Activated CD4-positive, alpha-beta T cell treated with anti-CD3 and anti-CD28 coated beads, Interleukin-2, amount 50 U/mL, for 4 hours (primary cell): ENCODE results near the gene AMD1.
"Not testable (repeated sequence)": the region's sequence is repeated elsewhere in the genome, so short reads cannot be mapped to it uniquely, and the experiment has no call there.

ENCODE experiments used
- DNase-seq, 2 experiments: peaks; one replicate each; pipeline ENCODE4 v3.0.0-alpha.2; 2020

AMD1 gene

DNA sequence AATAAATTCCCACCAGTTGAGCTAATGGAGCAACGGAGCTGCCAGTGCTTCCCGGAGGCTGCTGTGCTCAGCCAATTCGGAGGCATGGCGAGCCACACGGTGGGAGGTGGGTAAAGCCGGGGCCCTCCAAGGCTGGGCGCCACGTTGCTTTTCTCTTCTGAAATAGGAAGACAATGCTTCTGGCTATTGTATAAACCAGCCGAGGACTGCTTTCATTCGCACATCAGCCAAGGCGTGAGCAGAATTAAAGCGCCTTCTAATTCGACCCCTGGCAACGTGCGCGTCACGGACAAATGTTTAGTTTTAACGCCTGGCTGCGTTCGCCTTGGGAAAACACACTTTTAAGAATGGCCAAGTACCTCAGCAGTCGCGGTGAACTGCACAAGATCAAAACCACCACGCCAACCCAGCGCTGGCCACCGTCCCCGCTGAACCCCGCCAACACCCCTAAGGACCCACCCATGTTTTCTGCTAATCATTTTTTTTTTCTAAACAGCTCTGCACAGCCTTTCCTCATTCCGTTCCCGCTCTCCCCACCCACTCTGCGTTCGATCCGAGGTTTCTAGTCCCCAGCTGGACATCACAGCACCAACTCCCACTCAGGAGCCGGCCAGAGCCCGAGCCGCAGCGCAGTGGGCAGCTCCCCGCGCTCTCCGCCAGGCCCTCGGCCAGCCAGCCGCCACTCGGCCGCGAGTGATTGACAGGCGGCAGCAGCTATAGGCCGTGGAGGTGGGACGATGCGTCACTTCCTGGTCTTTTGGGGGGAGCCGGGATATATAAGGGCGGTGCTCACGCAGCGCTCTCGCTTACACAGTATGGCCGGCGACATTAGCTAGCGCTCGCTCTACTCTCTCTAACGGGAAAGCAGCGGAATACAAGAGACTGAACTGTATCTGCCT, at the start of gene AMD1:
AMD1 (plus strand) TSS at position 805 of the 899 bp plus-strand sequence. CDS start 321 bp downstream, outside the sequence.
- peak; percentile 94 to 96 for DNase-seq

DNA sequence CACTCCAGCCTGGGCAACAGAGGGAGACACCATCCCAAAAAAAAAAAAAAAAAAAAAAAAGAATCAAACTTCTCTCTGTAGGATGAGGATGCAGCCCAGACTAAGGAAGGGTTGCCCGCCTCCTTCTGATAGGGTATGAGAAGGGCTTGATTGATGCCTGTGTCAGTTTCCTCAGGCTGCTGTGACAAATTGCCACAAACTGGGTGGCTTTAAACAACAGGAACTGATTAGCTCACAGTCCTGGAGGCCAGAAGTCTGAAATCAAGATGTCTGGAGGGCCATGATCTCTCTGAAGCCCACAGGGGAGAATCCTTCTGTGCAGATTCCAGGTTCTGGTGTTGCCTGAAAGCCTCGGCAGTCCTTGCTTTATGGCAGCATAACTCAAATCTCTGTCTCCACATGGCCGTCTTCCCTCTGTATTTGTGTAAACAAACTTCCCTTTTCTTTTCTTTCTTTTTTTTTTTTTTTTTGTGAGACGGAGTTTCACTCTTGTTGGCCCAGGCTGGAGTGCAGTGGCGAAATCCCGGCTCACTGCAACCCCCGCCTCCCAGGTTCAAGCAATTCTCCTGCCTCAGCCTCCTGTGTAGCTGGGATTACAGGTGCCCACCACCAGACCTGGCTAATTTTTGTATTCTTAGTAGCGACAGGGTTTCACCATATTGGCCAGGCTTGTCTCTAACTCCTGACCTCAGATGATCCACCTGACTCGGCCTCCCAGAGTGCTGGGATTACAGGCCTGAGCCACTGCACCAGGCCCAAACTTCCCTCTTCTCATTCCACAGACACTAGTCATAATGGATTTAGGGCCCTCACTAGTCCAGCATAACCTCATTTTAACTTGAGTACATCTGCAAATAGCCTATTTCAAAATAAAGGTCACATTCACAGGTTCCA, 48.1 kb upstream of the AMD1 start:
- no peak for DNase-seq

DNA sequence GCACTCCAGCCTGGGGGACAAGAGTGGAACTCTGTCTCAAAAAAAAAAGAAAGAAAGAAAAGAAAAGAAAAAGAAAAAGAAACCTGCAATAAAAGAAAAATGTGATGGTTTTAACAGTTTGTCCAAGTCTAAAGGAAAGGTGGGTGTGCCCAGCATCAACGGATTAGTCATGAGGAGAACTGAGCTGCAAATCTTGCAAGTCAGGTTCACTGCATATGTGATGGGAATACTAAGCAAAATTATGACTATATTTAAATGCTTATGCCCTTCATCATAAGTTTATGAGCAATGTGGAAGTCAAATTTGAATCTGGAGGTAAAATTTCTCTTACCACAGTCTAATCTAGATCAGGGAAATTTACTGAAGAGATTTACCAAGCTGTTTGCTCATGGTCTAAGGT, 46.2 kb upstream of the AMD1 start:
- no peak for DNase-seq

DNA sequence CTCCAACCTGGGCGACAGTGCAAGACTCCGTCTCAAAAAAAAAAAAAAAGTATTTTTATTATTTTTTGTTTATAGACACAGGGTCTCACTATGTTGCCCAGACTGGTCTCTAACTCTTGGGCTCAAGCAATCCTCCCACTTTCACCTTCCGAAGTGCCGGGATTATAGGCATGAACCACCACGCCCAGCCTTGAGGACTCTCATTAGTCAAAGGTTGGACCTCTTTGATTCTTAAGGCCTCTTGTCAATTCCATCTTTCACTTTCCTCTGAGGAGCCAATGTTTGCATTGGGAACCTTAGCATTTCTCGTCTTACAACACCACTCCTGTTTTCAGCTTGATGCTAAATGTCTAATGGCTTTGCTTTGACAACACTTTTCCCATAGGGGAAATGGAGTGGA, 43.2 kb upstream of the AMD1 start:
- no peak for DNase-seq

DNA sequence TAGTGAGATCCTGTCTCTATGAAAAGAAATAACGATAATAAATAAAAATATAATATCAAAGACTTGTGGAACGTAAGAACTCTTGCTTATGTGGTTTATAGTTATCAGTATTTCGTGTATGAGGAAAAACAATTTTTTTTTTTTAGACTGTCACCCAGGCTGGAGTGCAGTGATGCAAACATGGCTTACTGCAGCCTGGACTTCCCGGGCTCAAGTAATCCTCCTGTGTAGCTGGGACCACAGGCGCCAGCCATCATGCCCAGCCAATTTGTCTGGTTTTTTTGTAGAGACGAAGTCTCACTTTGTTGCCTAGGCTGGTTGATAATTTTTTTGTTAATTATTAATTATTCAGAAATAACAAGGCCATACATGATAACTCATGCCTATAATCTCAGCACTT, 40.8 kb upstream of the AMD1 start:
- DNase-seq: no peak

DNA sequence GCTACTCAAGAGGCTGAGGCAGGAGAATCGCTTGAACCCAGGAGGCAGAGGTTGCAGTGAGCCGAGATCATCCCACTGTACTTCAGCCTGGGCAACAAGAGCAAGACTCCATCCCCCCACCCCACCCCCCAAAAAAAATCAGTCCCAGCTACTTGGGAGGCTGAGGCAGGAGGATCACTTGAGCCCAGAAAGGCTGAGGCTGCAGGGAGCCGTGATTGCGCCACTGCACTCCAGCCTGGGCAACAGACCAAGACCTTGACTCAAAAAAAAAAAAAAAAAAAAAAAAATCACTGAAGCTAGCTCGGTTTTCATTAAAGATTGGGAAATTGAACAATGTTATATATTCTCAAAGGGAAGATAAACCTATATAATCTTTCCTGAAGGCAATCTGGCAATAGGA, 38.8 kb upstream of the AMD1 start:
- DNase-seq: not testable (repeated sequence)

DNA sequence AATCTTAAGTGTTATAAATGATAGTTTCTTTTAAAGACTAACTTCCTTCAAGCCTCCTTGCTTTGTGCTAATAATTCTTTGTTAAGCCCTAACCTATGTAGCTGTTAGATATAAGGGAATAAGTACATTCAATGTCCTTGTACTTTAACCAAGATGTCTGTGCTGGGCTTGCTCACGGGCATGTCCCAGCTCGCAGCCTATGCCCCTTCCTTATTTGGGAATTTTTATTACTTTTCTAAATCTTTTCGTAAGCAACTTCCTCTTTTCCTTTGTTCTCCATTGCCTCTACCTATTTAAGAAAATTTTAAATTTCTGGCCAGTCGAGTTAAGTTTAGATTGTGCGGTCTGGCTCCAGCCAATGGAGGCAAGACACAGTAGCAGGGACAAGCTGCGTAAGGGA, 33.3 kb upstream of the AMD1 start:
- no peak for DNase-seq

DNA sequence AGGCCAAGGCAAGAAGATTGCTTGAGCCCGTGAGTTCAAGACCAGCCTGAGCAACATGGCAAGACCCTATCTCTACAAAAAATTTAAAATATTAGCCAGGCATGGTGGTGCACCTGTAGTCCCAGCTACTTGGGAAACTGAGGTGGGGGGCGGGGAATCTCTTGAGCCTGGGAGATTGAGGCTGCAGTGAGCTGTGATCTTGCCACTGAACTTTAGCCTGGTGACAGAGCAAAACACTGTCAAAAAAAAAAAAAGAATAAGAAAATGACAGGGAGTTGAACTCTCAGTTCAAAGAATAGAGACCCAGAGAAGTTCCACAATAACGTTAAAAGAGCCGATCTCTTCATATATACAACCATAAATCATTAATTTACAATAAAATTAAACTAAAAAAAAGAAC, 24.8 kb upstream of the AMD1 start:
- DNase-seq: no peak

DNA sequence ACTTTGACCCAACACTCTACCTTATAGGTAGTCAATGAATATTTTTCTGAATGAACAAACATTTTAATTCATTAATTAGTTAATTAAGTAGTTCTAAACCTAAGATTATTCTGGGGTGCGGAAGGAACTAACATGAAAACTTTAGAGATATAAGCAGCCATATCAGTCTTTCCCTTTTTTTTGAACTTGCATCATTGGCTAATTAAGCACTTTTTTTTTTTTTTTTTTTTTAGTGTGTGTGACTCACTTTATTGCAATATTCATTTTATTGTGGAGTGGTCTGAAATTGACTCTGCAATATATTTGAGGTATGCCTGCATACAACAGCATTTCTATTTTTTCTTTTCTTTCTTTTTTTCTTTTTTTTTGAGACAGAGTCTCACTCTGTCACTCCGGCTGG, 21.8 kb upstream of the AMD1 start:
- DNase-seq: no peak

DNA sequence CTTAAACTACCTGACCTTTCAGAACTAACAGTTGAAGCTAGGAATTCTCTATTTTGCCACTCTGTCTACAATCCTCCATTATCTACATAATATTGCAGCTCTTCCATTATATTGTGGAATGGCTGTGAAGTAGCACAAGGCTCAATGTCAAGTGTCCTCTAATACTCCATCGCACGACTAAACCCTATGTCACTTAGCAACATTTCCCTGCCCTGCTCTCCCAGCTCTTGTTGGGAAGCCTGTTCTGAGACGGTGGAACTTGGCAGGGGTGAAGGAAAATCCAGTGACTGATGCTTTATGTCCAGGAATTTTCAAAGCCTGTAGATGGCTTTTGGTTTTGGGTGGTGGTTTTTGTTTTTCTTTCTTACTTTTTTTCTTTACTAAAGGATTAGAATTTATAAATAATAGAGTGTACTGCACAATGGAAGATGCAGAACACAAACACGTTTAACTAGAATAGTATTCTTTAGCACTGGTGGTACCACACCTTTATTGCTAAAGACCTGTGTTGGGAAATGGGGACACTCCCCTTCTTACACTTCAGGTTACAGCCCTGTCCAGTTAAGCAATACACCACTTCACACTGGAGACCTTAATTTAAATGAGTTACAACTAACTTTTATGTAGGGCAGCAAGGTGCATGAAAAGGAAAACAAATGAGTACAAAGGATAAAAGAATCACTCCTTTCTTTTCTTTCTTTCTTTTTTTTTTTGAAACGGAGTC, 20.7 kb upstream of the AMD1 start:
- no peak for DNase-seq

DNA sequence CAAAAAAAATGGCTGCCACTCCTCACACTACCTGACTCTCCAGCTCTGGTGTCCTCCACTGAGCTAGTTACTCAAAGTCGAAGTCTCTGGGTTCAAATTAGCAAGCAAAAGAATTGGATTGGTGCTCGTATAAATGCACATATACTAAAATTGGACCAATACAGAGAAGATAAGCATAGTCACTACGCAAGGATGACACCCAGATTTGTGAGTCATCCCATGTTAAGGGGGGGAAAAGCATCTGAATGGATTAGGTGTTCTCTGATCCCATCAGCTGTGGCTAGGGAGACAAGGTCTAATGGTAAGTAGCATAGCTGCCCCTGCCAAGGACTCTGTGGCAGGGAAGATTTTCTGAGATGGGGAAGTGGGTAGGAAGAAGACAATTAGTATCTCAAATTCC, 18.3 kb upstream of the AMD1 start:
- no peak for DNase-seq

DNA sequence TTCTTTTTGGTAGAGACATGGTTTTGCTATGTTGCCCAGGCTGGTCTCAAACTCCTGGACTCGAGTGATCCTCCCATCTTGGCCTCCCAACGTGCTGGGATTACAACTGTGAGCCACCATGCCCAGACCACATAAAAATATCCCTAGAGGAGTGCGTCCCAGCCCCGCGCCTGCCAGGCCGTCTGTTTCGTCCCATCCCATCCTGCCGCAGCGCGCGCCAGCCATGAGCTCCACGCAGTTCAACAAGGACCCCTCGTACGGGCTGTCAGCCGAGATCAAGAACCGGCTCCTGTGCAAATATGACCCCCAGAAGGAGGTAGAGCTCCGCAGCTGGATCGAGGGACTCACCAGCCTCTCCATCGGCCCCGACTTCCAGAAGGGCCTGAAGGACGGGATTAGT, 16.6 kb upstream of the AMD1 start:
- no peak for DNase-seq

DNA sequence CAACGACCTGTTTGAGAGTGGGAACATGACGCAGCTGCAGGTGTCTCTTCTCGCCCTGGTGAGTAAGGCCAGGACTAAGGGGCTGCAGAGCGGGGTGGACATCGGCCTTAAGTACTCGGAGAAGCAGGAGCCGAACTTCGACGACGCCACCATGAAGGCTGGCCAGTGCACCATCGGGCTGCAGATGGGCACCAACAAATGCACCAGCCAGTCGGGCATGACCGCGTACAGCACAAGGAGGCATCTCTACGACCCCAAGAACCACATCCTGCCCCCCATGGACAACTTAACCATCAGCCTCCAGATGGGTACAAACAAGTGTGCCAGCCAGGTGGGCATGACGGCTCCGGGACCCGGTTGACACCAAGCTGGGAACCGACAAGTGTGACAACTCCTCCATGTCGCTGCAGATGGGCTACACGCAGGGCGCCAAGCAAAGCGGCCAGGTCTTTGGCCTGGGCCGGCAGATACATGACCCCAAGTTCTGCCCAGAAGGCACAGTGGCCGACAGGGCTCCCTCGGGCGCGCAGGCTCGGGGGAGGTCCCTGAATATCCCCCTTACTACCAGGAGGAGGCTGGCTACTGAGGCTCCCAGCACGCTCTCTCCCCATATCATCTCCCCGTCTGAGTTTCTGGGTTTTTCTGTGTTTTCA, 15.9 kb upstream of the AMD1 start:
- no peak for DNase-seq

DNA sequence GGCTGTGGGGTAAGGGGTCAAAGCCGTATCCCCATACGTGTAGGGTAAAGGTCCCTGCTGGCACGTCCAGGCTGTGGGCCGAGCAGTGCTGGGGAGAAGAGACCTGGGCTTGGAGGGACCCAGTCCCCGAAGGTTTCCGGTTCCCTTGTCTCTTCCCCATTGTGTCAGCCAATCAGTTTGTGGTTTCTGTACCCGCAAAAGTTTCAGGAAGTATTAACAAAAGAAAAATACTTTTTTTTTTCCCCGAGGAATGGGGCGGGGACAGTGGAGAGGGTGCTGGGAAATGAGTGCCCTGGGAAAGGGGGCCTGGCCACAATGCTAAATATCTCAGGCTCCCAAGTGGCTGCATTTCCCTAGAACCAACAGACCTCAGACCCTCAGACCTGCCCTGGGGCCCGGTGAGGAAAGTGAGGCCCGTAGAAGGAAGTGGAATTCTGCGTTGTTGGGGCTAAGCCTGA, 15.2 kb upstream of the AMD1 start:
- no peak for DNase-seq

DNA sequence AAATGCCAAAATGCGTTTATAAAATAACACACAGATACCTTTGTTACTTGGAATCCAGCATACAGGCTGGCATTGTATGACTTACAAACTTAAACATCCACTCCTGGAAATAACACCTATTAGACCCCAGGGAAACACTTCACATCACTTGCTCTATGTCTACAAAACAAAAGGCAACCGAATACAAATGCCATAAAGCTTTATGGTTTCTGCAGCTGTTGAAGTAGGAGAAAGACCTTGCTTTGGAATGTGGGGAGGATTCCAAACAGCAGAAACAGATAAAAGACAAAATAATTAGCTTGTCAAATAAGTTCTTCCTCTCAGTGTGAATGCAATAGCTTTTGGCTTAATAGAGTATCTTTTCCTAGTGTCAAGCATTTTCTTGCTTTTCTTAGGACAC, 9.8 kb upstream of the AMD1 start:
- no peak for DNase-seq

DNA sequence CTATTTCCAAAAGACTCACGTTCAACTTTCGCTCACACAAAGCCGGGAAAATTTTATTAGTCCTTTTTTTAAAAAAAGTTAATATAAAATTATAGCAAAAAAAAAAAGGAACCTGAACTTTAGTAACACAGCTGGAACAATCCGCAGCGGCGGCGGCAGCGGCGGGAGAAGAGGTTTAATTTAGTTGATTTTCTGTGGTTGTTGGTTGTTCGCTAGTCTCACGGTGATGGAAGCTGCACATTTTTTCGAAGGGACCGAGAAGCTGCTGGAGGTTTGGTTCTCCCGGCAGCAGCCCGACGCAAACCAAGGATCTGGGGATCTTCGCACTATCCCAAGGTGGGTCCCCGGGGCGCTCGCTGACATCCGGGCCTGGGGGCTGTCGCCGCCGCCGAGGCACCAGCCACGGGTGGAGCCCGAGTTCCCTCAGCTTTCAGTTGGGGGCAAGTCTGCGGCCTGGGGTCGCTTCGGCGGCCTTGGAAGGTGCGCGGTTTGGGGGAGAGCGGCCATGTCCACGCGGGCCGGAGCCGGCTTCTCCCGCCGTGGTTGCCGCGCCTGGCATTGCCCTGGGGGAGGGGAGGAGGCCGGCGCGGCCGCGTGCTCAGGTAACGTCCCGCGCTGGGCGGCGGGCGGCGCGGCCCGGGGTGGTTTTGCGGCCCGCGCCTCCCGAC, 429 bp downstream of the AMD1 start:
- peak; percentile 32 to 39 for DNase-seq

DNA sequence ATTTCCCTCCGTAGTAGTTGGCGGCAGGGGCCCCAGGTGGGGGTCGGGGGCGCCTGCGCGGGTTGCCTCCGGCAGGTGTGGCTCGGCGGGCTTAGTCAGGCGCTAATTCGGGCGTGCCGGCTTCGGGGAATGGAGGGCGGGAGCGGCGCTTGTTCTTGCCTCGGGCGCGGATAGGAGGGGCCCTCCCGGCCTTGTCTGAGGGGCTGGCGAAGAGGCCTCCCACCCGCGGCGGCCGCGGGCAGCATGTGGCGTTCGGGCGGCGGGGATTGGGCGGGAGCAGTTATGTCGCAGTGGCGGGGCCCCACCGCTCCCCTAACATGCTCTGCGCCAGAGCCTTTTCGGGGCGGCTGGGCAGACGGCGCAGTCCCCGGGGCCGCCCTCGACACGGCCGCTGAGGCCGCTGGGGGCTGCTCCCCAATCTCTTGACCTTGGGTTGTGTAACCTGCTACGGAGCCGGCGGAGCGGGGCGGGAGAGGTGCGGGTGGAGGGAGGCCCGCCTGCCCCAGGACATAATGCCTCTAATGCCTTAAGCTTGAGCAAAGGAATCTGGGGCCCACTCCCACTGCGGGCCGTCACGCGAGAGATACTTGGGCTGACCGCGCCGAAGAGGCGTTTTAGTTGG, 1.1 kb downstream of the AMD1 start:
- DNase-seq: peak; percentile 61 to 67

DNA sequence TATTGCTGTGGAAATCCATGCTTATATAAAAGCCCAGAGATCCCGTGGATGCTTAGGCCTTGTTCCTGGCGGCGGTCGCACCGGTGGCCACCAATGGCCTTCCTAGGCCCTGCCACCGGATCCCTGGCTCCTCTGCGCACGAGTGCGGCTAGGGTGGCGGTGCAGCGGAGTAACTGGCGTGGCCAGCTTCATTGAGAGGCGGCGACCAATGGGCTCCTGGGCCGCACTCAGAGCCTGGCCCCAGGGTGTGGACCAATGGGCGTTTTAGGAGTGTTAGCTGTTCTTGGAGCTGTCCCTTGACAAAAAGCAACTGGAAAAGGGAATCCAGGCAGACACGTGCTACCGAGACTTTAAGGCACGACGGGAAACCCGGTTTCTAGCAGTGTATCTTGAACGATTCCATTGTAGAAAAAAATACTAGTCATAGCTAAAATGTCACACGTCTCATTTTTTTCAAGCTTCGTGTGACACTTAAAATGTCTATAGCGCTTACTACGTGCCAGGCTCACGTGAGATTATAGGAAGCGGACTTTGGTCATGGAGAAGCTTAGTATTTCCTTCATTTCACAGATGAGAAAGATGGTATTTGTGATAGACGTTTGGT, 1.7 kb downstream of the AMD1 start:
- DNase-seq: peak; percentile 36 to 39

DNA sequence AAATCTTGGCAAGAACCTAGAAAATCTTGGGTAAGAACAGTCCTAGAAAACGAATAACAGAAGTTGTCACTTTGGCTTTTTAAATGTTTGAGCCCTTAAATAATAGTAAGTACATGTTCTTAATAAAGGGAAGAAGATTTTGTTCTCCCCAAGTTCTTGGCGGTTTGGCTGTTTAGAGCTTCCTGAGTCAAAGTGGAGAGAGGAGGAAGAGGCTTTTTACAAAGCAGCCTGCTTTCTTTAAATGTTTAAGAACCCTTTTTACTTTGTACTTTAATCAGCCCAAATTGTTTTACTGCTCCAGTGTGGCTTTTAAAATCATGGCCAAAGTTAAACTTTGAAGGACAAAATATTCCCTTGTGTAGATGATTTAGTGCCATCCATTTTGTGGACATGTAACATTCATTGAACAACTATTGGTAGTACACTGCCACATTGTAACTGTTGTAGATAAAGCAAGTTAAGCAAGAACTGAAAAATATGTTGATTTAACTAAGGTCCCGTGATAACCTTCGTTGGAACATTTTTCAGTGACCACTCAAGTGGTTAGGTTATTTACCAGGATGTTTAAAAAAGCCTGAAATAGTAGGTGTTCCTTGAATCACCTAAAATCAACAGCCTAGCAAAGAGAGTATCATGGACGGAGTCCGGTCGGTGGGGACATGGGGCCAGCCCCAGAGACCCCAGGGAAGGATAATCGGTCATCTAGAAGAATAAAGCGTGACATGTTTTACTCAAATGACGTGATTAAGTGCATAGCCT, 2.4 kb downstream of the AMD1 start:
- DNase-seq: no peak

DNA sequence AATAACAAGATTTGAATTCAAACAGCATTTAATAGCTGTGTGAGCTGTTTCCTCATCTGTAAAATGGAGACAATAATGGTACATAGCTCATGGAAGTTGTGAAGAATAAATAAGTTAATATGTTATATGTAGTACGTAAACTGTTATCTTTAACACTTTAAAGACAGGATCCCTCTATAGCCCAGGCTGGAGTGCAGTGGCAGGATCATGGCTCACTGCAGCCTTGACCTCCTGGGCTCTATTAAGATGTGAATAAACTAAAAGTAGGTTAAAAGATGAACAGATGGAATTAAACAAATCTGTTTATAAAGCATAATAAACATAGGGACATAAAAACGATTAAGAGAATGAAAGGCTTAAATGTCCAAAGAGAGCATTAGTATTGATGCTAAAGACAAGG, 3.0 kb downstream of the AMD1 start:
- DNase-seq: no peak
